ENCODE data around the gene PLPP7.
"Not testable (repeated sequence)": the region's sequence is repeated elsewhere in the genome, so short reads cannot be mapped to it uniquely, and the experiment has no call there.

Gene PLPP7

GRCh38 chr9:131270171-131271015 is 19.1 kb upstream of the PLPP7 start:
- DNase-seq: no peak

- not testable (repeated sequence) for DNase-seq
Measured at GRCh38 chr9:131271016-131271273, 18.6 kb upstream of the PLPP7 start.

GRCh38 chr9:131271506-131271931 is 18.0 kb upstream of the PLPP7 start:
- no peak for DNase-seq

GRCh38 chr9:131272212-131272611 is 17.3 kb upstream of the PLPP7 start:
- no peak for DNase-seq

DNA sequence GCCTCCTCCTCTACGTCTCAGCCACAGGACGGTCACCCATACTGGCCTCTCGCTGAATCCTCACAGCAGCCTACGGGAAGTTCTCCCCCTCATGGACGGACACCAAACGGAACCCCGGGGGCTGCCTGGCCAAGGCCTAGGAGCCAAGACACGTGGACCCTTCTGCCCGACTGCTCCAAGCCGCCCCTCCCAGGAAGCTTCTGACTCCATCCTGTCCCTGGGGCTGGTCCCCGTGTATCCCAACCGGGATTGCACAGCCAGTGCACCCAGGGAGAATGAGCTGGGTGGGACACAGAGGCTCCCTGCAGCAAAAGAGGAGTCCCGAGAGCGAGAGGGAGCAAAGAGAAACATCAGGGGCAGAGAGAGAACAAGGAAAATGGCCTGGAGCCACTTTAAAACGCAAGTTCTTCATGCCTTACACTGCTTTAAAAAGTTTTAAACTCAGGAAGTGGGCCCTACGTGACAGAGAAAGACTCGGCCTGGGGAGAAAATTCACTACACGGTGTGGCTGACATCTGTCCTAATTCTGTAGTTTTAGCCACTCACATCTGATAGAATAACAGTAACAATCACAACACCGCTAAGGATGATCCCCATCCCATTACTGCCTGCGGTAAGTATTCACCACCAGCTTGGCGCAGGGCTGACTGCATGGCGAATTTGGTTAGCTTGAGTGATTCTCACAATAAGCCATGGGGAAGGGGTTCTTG is 16.2 kb upstream of the PLPP7 start:
- no peak for DNase-seq

DNA sequence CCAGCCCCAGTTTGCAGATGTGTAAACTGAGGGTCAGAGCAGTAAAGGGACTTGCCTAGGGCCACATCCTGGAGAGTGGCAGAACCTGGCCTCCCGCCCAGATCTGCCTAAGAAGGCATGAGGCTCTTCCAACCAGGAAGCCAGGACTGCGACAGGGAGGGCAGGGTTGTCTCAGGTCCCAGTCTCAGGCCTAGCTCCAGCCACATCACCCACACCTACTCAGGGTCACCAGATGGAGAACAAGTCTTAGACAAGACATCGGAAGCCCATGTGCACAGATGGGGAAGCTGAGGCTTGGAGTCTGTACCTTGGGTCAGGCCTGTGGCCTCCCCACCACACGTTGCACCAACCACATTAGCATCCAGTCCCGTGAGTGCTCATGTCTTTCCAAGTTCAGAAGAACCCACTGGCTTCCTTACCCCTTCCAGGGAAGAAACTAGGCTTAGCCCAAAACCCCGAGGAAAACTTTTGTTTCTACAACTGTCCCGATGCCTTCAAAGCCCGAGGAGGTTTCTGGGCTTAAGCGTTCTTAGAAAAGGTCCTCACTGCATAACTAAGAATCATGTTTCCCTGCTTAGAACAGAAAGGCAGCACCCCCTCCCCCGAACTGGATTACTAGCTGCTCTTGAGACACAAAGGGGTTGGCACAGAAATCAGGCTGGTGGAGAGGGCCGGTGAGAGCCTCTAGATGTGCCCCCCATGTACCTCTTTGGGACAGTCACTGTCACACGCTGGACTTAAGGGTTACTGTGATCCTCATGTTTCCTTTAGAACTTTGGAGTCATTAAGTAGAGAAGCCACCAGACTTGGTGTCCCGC is 15.5 kb upstream of the PLPP7 start:
- no peak for DNase-seq

DNA sequence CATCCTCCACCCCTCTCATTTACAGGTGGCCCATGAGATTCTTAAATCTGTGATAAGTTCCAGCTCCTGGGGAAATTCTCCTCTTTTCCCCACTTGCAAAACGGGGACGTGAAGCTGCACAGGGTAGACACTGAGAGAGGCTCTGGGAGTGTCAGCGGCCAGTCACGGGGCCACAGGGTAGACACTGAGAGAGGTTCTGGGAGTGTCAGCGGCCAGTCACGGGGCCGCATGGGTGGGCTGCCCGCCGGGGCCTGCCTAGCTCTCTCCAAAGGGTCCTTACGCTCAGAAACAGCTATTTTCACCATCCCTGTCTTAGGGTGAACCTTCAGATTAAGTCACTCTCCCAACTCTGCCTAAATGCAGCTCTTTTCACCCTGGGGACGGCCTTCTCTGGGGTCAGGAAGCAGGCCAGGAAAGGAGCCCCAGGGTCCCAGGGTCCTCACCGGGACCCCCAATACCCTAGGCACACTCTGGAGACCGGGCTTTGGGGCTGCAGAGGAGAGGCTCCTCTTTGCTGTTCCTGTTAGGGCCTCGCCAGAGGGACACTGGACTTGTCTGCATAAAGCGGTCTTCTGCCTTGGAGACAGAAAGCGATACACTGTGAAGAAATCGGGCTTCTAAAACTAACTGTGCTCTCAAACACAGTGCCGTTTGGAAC is 14.7 kb upstream of the PLPP7 start:
- no peak for DNase-seq

- DNase-seq: no peak
Measured at GRCh38 chr9:131275332-131276093, 14.0 kb upstream of the PLPP7 start.

DNA sequence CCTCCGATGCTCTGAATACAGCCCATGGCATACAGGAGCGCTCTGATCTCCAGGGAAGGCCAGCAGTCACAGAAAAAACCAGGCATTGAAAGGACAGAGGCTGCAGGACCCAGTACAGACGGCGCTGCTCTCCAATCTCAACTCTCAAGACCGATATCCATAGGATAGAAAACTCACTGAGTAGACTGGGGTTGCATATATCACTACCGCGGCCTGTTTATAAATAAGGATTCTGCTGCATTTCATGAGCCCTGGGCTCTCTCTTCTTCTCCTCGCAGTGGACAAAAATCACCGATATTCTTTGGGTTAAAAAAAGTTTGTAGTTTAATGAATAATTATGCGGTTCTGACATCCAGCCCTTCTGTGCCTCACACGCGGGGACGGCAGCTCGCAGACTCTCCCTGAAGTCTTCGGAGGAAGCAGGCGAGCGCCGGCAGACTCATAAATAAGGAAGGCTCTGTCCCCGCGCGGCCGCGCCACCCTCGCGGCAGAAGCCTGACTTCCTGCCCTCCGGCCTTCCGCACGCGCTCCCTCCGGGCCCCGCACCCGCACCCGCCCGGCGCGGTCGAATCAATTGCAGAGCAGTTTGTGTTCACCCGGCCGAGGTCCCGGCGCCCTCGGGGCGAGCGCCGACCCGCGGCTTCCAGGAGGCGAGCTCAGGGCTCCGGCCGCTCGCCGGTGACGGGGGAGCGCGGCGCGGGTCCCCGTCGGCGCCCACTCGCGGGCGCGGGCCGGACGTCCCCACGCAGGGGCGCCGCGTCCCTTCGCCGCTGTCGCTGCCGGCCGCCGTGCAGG is 13.2 kb upstream of the PLPP7 start, which contains the start of gene FAM78A:
FAM78A (minus strand) TSS at position 417 of the 795 bp plus-strand sequence; CDS start at position 86, 331 bp downstream.
- no peak for DNase-seq

DNA sequence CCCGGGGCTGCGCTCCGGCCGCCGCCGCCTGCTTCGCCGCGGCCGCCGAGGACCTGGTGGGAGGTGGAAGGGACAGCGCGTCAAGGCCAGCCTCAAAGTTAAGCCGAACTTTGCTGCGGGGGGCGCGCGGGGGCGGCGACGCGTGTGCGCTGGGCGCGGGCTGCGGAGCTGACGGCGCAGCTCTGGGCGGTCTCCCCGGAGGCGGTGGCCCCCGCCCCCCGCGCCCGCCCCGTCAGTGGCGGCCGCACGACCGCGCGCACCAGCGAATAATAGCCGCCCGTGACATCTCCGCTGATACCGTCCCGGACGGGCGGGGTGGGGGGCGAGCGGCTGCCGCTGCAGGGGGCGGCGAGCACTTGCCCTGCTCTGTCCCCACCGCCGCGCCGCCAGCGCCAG is 12.6 kb upstream of the PLPP7 start:
- DNase-seq: no peak

DNA sequence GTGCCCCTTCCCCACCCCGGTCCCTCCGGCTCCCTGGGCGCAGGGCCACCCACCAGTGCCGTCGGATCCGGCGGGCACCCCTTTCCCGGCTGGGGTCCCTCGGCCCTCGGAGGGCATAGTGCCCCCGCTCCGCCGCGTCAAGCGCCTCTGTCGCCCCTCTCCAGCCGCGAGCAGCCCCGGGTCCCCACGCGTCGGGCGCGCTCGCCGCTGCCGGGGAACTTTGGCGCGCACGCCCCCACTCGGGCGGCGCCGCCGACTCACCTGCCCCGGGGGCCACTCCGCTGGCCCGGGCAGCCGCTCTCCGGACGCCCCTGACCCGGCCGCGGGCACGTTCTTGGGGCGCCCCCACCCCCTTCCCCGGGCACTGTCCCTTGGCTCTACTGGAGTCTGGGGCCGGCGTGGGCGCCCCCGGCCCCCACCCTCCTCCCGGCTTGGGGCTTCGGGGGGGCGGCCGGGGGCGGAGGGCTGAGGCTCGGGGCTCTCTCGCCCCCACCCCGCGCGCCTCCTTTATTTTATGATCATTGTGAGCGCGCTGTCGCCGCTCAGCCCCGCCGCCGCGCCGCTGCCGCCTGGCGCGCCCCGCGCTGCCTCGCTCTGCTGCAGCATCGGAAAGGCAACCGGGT is 12.1 kb upstream of the PLPP7 start:
- no peak for DNase-seq

DNA sequence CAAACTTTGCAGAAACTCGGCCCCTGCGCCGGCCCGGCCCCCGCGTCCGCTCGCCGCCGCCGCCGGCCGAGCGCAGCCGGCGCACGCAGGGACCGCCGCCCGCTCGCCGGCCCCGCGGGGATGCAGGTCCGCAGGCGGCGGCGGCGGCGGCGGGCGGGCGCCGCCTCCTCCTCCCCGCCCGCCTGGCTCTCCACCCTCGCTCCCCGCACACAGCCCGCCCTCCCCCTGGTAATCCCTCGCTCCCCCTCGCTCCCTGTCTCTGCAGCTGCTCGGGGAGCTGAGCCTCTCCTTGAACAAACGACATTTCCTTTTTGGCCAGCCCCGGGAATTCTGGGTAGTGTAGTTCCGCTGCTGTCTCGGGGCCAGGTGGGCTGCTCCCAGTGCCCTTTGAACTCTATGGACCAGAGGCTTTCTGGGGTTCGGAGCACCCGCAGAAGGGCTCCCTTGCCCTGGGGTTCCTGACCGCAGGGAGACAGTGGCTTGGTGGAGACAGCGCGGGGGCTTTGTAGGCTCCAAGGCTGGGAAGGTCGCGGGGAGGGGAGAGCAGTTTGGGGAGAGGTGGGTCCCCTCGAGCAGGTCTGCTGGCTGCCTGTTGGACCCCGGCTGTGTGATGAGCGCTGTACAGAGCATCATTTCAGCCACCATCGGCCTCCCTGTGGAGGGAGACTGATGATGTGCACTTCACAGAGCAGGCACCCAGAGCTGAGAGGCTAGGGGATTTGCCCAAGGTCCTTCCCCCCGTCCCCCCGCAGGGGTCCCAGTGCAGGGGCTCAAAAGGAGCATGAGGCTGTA is 11.4 kb upstream of the PLPP7 start:
- DNase-seq: peak; percentile 66

DNA sequence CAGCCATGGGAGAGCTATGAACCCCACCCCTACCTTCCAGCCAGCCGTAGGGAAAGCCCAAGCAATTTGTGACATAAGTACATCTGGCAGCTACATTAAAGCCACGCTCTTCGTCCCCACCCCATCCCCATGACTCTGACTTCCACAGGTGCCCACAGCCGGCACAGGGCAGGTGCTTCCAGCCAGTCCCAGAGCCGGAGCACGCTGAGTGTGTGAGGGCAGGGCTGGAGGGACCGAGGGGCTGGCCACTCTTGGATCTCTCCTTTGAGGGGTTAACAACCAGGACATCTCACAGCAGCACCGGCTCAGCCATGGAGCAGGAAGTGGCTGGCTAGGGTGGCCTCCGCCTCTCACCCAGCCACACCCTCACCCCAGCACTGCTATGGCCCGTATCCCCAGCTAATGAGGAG is 10.8 kb upstream of the PLPP7 start:
- no peak for DNase-seq

DNA sequence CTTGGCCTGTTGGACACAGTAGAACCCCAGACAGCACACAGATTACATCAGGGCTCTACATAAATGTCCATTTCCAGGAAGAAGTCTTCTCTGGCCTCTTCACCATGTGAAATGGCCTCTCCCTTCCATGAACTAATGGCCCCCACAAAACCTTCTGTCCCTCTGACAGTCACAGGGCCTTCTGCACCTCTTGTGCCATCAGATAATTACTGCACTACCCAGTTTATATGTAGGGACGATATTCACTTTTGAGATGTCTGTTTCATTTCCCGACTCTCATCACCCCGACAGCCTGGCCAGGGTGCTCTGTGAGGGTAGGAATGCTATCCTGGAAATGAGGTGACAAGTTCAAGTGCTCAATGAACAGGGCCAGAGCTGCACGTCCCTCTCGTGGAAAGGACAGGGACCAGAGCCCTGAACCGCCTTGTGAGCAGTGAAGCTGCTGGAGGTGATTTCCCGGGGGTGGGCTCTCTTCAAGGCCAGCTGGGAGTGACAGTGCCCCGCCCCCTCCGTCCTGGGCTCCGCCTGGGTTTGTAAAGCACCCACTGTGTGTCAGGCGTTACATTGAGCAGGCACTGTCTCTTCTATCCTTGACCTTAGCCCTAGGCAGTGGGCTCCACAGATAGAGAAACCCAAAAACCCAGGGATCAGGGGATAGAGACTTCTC is 10.2 kb upstream of the PLPP7 start:
- no peak for DNase-seq

DNA sequence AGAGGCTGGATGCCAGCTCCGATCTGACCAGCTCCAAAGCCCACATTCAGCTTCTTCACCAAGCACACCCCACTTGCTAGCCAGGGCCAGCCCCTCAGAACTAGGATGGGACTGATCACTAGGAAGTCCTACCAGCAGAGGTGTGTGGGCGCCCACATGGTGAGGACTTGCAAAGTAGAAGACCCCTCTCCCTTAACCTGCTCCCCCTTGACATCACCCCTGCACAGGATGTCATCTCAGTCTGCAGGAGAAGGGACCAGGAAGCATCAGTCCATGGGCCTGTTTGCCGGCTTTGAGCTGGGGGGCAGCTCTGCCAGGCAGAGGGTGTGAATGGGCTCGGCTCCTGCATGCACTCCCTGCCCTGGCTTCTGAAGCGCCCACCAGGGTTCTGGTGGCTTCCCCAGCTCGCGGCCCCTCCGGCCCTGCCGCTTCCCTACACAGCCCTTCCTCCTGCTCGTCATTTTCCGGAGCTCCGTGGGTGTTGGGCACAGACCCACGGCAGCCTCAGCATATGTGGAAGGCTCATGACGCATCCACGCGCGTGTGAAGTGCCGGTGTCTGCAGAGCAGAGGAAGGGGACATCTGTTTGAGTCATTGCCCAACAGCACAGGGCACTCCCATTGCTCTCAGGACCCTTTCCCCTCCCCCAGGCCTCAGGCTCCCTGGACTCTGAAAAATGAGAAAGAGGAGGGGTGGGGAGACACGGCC is 9.5 kb upstream of the PLPP7 start:
- no peak for DNase-seq

DNA sequence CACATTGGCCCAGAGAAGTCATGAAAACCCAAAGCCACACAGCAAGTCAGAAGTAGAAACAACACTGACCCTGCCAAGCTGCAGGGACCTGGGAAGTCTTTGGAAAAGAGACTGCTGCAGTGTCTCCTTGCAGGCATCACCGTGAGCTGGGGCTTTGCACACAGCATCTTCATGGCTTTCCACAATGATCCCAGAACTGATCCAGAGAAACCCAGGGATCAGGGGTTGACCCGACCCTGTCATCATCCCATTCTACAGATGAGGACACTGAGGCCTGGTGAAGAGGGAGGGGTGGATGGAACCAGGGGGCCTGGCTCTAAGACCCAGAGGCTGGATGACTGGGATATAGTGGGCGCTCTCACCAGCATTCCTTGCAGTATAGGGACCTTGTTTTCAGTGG is 8.9 kb upstream of the PLPP7 start:
- no peak for DNase-seq

DNA sequence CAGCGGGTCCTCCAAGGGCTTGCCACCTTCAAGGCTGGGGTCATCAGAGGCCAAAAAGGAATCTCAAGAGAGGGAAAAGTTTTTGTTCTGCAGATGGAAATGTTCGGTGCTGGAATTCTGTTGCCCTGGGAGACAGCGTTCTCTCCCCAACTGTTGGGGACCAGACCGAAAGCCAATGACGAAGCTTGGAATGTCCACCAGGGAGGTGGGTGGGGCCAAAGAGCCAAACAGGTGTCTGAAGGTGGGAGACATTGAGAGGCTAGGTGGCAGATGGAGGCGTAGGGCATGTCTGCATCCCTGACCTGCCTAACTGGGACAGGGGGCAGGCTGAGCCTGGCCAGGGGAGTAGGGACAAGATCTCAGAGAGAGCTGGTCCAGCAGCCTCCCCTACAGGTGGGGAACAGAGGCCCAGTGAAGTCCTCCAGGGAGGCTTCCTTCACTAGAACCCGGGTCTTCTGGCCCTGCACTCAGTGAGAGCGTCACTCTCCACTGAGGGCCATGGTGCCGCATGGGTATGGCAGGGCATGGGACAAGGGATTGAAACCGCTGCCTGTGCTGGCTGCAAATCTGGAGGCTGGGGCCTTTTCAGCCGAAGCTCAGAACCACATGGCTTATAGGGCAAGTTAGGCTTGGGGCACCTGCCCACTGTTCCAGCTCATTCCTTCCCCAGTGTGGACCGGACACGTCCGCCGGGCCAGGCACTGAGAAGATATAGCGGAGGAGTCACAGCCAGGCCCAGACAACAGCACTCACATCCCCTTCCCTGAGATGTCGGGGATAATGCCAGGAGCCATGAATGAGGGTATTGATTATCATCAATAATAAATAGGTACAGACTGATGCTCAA is 8.2 kb upstream of the PLPP7 start:
- DNase-seq: no peak

DNA sequence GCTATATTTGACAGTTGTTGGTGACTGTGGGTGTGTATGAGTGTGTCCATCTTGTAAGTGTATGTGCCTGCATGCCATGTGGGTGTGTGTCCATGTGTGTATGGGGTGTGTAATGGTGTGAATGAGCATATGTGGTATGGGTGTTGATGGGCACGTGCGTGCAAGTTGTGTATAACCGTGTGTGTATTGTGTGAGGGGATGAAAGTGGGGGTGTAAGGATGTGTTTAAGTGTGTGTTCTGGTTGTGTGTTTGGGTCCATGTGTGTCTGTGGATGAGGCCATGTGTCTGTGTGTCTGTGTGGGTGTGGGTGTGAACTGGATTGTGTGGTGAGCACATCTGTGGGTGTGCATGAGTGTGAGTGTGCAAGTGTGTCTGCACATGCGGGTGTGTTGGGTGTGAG is 7.3 kb upstream of the PLPP7 start:
- DNase-seq: no peak
